NCI-H1694 treated with DMSO at 0.1 percent for 48 hours (cell line): Measurements from ENCODE around the gene POLH.

Experiments used
- DNase-seq: peaks from one replicate; lab custom pipeline; 2025; lab: John Stamatoyannopoulos, UW

Gene POLH

GRCh38 chr6:43606019-43606418 is 30.0 kb downstream of the POLH start:
- DNase-seq = no peak

GRCh38 chr6:43608310-43608763 is 32.4 kb downstream of the POLH start:
- peak; percentile 63 for DNase-seq

GRCh38 chr6:43608807-43609206 is 32.8 kb downstream of the POLH start:
- DNase-seq = no peak

GRCh38 chr6:43609402-43609801 is 33.4 kb downstream of the POLH start:
- no peak for DNase-seq

GRCh38 chr6:43610431-43610830 is 34.4 kb downstream of the POLH start:
- DNase-seq = no peak

GRCh38 chr6:43613721-43614395 is 37.9 kb downstream of the POLH start:
- DNase-seq = no peak

- no peak for DNase-seq
Observed at GRCh38 chr6:43614396-43614730, 38.4 kb downstream of the POLH start.

- DNase-seq = no peak
Observed at GRCh38 chr6:43616725-43617472, 40.9 kb downstream of the POLH start.

- no peak for DNase-seq
Observed at GRCh38 chr6:43621078-43621835, 45.3 kb downstream of the POLH start.

- no peak for DNase-seq
Observed at GRCh38 chr6:43621836-43622180, 45.8 kb downstream of the POLH start.

- no peak for DNase-seq
Observed at GRCh38 chr6:43622541-43622940, 46.6 kb downstream of the POLH start.

- no peak for DNase-seq
Observed at GRCh38 chr6:43623880-43624785, 48.1 kb downstream of the POLH start.

GRCh38 chr6:43624786-43625288 is 48.9 kb downstream of the POLH start:
- no peak for DNase-seq

GRCh38 chr6:43625393-43625992 is 49.5 kb downstream of the POLH start:
- DNase-seq = no peak

- DNase-seq = no peak
Observed at GRCh38 chr6:43627008-43627825, 51.2 kb downstream of the POLH start.

GRCh38 chr6:43628393-43629103 is 52.6 kb downstream of the POLH start:
- peak; percentile 17 for DNase-seq

GRCh38 chr6:43629104-43629504 is 53.1 kb downstream of the POLH start, which contains the start of gene GTPBP2:
Gene GTPBP2, minus strand, starts transcription at chr6:43629264. Its CDS starts 102 bp downstream, at chr6:43629162.
- DNase-seq = peak; percentile 94

GRCh38 chr6:43629505-43630300 is 53.7 kb downstream of the POLH start:
- peak; percentile 94 for DNase-seq
